ENCODE results near the gene HS3ST4.

HS3ST4 gene

GRCh38 chr16:25828510-25828909 is 136.8 kb downstream of the HS3ST4 start:
- no peak for DNase-seq

- DNase-seq: no peak
These were observed 140.5 kb downstream of the HS3ST4 start for GRCh38 chr16:25832291-25832690.

GRCh38 chr16:25834101-25834500 is 142.3 kb downstream of the HS3ST4 start:
- no peak for DNase-seq

GRCh38 chr16:25835126-25835525 is 143.4 kb downstream of the HS3ST4 start:
- DNase-seq: no peak

GRCh38 chr16:25838724-25839186 is 147.0 kb downstream of the HS3ST4 start:
- DNase-seq: peak; percentile 8

- DNase-seq: no peak
These were observed 150.0 kb downstream of the HS3ST4 start for GRCh38 chr16:25841761-25842160.

- no peak for DNase-seq
These were observed 154.1 kb downstream of the HS3ST4 start for GRCh38 chr16:25845901-25846300.

GRCh38 chr16:25854141-25854540 is 162.4 kb downstream of the HS3ST4 start:
- DNase-seq: no peak

- no peak for DNase-seq
These were observed 163.3 kb downstream of the HS3ST4 start for GRCh38 chr16:25855063-25855462.

GRCh38 chr16:25855818-25856217 is 164.1 kb downstream of the HS3ST4 start:
- DNase-seq: no peak

GRCh38 chr16:25859645-25860044 is 167.9 kb downstream of the HS3ST4 start:
- no peak for DNase-seq

- DNase-seq: no peak
These were observed 175.3 kb downstream of the HS3ST4 start for GRCh38 chr16:25867041-25867440.

GRCh38 chr16:25868106-25868505 is 176.3 kb downstream of the HS3ST4 start:
- no peak for DNase-seq

- no peak for DNase-seq
These were observed 177.1 kb downstream of the HS3ST4 start for GRCh38 chr16:25868706-25869370.

- DNase-seq: no peak
These were observed 180.8 kb downstream of the HS3ST4 start for GRCh38 chr16:25872369-25873070.

GRCh38 chr16:25874196-25874595 is 182.4 kb downstream of the HS3ST4 start:
- DNase-seq: no peak

GRCh38 chr16:25875956-25876598 is 184.3 kb downstream of the HS3ST4 start:
- no peak for DNase-seq

- DNase-seq: no peak
These were observed 185.3 kb downstream of the HS3ST4 start for GRCh38 chr16:25877103-25877502.

GRCh38 chr16:25886598-25886997 is 194.8 kb downstream of the HS3ST4 start:
- DNase-seq: no peak

GRCh38 chr16:25888868-25889267 is 197.1 kb downstream of the HS3ST4 start:
- DNase-seq: no peak

GRCh38 chr16:25893332-25893731 is 201.6 kb downstream of the HS3ST4 start:
- no peak for DNase-seq

GRCh38 chr16:25894093-25894492 is 202.3 kb downstream of the HS3ST4 start:
- DNase-seq: no peak

- DNase-seq: no peak
These were observed 203.6 kb downstream of the HS3ST4 start for GRCh38 chr16:25895380-25895779.

- no peak for DNase-seq
These were observed 204.7 kb downstream of the HS3ST4 start for GRCh38 chr16:25896411-25896810.

Measured in effector CD4-positive, alpha-beta T cell (primary cell).